ENCODE data around the gene ARPP21. TPM values are rescaled to one million over a fixed set of nuclear protein-coding genes. Genes with fewer than 3 reads are reported as not detected.

ARPP21 gene
- polyA plus RNA-seq, 3 donors: not detected

DNA sequence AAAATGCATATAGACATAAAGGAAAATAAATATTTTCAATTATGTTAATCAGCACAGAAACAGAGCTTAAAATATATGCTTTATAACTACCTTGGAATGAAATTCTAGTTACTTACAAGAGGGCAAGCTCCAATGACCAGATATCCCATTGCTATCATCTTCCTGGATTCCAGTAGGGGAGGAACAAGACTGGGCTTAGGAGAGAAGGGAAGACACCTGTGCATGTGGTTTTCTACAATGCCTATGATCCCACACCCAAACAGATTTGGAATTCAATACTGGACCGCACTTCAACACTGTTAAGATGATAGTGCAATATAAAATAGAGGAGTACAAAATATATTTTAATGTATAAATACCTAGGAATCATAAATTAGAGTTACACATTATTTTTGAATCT lies 79.6 kb downstream of the ARPP21 start:
- Histone ChIP-seq H3K4me3 (replicated peaks in 1 of 3; ENCODE audit: low read depth in 2 of 3, low read length in 3 of 3) (no peak overlapping the region), H2AFZ (ENCODE audit: insufficient read depth, low read depth, low read length, poor library complexity, severe bottlenecking) (no peak overlapping the region), H3K27ac (ENCODE audit: low read depth in 1 of 2, low read length in 2 of 2) (no peak overlapping the region), H3K9ac (ENCODE audit: insufficient read depth, low read length, poor library complexity, severe bottlenecking) (no peak overlapping the region), H3K79me2 (ENCODE audit: insufficient read depth, low read length) (no peaks in the 10 kb centered on the region), H3K9me3 (replicated peaks in 1 of 2; ENCODE audit: control insufficient read depth in 1 of 2, insufficient read depth in 1 of 2, low read length in 2 of 2) (no peaks in the 10 kb centered on the region), H3K4me2 (replicated peaks; ENCODE audit: extremely low read depth, low read length, poor library complexity, severe bottlenecking) (no peak overlapping the region), H3K36me3 (replicated peaks in 1 of 2; ENCODE audit: control insufficient read depth in 1 of 2, insufficient read depth in 2 of 2, low read length in 2 of 2) (no peaks in the 10 kb centered on the region), H3K27me3 (ENCODE audit: control insufficient read depth in 2 of 2, insufficient read depth in 2 of 2, low read length in 2 of 2) (no peaks in the 10 kb centered on the region), H3K4me1 (ENCODE audit: control insufficient read depth in 1 of 2, insufficient read depth in 2 of 2, low read length in 2 of 2) (no peaks in the 10 kb centered on the region), H4K20me1 (ENCODE audit: insufficient read depth, low read length) (no peaks in the 10 kb centered on the region)
- Mint-ChIP-seq H3K4me3 (no peak overlapping the region), H3K4me1 (no peaks in the 10 kb centered on the region), H3K9me3 (peaks cover 0 to 4% (median 0%) of the 10 kb centered on the region in 7 donors), H3K27ac (no peak overlapping the region), H3K27me3 (ENCODE audit: low read depth in 3 of 3) (no peaks in the 10 kb centered on the region), H3K36me3 (no peaks in the 10 kb centered on the region)
- no peak for DNase-seq
- no CpG with 5 or more reads among the region's 1 CpG for WGBS (ENCODE audit: insufficient coverage)
- TF ChIP-seq, protein P1, sequence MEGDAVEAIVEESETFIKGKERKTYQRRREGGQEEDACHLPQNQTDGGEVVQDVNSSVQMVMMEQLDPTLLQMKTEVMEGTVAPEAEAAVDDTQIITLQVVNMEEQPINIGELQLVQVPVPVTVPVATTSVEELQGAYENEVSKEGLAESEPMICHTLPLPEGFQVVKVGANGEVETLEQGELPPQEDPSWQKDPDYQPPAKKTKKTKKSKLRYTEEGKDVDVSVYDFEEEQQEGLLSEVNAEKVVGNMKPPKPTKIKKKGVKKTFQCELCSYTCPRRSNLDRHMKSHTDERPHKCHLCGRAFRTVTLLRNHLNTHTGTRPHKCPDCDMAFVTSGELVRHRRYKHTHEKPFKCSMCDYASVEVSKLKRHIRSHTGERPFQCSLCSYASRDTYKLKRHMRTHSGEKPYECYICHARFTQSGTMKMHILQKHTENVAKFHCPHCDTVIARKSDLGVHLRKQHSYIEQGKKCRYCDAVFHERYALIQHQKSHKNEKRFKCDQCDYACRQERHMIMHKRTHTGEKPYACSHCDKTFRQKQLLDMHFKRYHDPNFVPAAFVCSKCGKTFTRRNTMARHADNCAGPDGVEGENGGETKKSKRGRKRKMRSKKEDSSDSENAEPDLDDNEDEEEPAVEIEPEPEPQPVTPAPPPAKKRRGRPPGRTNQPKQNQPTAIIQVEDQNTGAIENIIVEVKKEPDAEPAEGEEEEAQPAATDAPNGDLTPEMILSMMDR (IDR thresholded peaks at IDR 0.05): no peak
- intact Hi-C loops (cut with micrococcal nuclease): no loop called here

DNA sequence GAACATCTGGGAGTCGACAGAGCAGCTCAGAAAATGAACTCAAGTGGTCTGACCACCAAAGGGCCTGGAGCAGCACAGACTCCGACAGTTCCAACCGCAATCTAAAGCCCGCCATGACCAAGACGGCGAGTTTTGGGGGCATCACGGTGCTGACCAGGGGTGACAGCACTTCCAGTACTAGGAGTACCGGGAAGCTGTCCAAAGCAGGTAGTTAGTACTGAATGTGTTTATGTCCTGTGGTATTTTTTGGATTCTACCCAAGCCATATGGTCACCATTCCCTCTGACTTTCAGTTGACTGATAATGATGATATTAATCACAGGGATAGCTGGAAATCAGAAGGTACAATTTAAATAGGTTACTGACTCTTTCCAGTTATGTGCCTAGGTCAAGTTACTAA lies 82.3 kb downstream of the ARPP21 start:
- H3K79me2 ChIP-seq (ENCODE audit: insufficient read depth, low read length): no peaks in the 10 kb centered on the region
- Mint-ChIP-seq H3K4me1 (no peaks in the 10 kb centered on the region), H3K4me3 (no peak overlapping the region), H3K27ac (no peak overlapping the region), H3K27me3 (ENCODE audit: low read depth in 3 of 3) (no peaks in the 10 kb centered on the region), H3K36me3 (no peaks in the 10 kb centered on the region), H3K9me3 (peaks cover 0 to 2% (median 0%) of the 10 kb centered on the region in 7 donors)
- WGBS (ENCODE audit: insufficient coverage): 94% methylated on average over 7 of the region's 8 CpGs
- H4K20me1 ChIP-seq (ENCODE audit: insufficient read depth, low read length): no peaks in the 10 kb centered on the region
- H3K4me3 ChIP-seq (replicated peaks in 1 of 3; ENCODE audit: low read depth in 2 of 3, low read length in 3 of 3): no peak overlapping the region
- no peak overlapping the region for H2AFZ ChIP-seq (ENCODE audit: insufficient read depth, low read depth, low read length, poor library complexity, severe bottlenecking)
- peaks cover 0 to 3% of the 10 kb centered on the region in 2 donors for H3K9me3 ChIP-seq (replicated peaks in 1 of 2; ENCODE audit: control insufficient read depth in 1 of 2, insufficient read depth in 1 of 2, low read length in 2 of 2)
- H3K27ac ChIP-seq (ENCODE audit: low read depth in 1 of 2, low read length in 2 of 2): no peak overlapping the region
- H3K9ac ChIP-seq (ENCODE audit: insufficient read depth, low read length, poor library complexity, severe bottlenecking): no peak overlapping the region
- intact Hi-C loops (cut with micrococcal nuclease): no loop called here
- DNase-seq: no peak
- H3K36me3 ChIP-seq (replicated peaks in 1 of 2; ENCODE audit: control insufficient read depth in 1 of 2, insufficient read depth in 2 of 2, low read length in 2 of 2): no peaks in the 10 kb centered on the region
- no peak overlapping the region for H3K4me2 ChIP-seq (replicated peaks; ENCODE audit: extremely low read depth, low read length, poor library complexity, severe bottlenecking)
- TF ChIP-seq, protein P1 (IDR thresholded peaks at IDR 0.05): no peak
- H3K4me1 ChIP-seq (ENCODE audit: control insufficient read depth in 1 of 2, insufficient read depth in 2 of 2, low read length in 2 of 2): no peaks in the 10 kb centered on the region
- H3K27me3 ChIP-seq (ENCODE audit: control insufficient read depth in 2 of 2, insufficient read depth in 2 of 2, low read length in 2 of 2): no peaks in the 10 kb centered on the region
